ENCODE measurements around the gene OR2T2. TPM values are rescaled to one million over a fixed set of nuclear protein-coding genes. Genes with fewer than 3 reads are reported as not detected.
"Not testable (repeated sequence)": the region's sequence is repeated elsewhere in the genome, so short reads cannot be mapped to it uniquely, and the experiment has no call there.

The OR2T2 gene
- total RNA-seq, 1 experiment from 2014 or later = not detected

- BruUV-seq (replicated peaks) = no TSS peak
- ChIA-PET POLR2A (ENCODE audit: unreplicated experiment) (no interaction called here), CTCF (no interaction called here)
- Histone ChIP-seq H3K36me3 (ENCODE audit: low read depth) (no peaks in the 10 kb centered on the region), H4K20me1 (ENCODE audit: insufficient read depth) (no peaks in the 10 kb centered on the region), H3K9me3 (ENCODE audit: insufficient read depth, low read depth) (no peaks in the 10 kb centered on the region), H3K4me3 (no peak overlapping the region), H3K27ac (no peak overlapping the region), H3K27me3 (ENCODE audit: insufficient read depth, low read depth) (no peaks in the 10 kb centered on the region), H3K9me2 (ENCODE audit: insufficient read depth) (no peaks in the 10 kb centered on the region), H3F3A (ENCODE audit: insufficient read depth, low read depth) (no peaks in the 10 kb centered on the region), H2AFZ (no peak overlapping the region), H3K4me1 (replicated peaks; ENCODE audit: insufficient read depth) (no peaks in the 10 kb centered on the region), H3K79me2 (ENCODE audit: low read depth) (no peaks in the 10 kb centered on the region), H3K4me2 (no peak overlapping the region)
- no peak for TF ChIP-seq CTCF (conservative IDR thresholded peaks at IDR 0.05)
- no peak for TF ChIP-seq EZH2 (IDR thresholded peaks at IDR 0.05; ENCODE audit: low read depth)
- intact Hi-C loops (cut with micrococcal nuclease; ENCODE audit: unreplicated experiment) = no loop called here
- DNase-seq = no peak
Observed at GRCh38 chr1:248471154-248471553, 25.7 kb downstream of the OR2T2 start.

- H3K4me1 ChIP-seq (replicated peaks; ENCODE audit: insufficient read depth); H3K4me3 ChIP-seq; H3K36me3 ChIP-seq (ENCODE audit: low read depth); H3K79me2 ChIP-seq (ENCODE audit: low read depth); H2AFZ ChIP-seq; DNase-seq; H3K4me2 ChIP-seq; H3K9me3 ChIP-seq (ENCODE audit: insufficient read depth, low read depth); POLR2A ChIA-PET (ENCODE audit: unreplicated experiment); intact Hi-C loops (cut with micrococcal nuclease; ENCODE audit: unreplicated experiment); H3F3A ChIP-seq (ENCODE audit: insufficient read depth, low read depth); H4K20me1 ChIP-seq (ENCODE audit: insufficient read depth); BruUV-seq (replicated peaks); H3K9me2 ChIP-seq (ENCODE audit: insufficient read depth); CTCF ChIA-PET; H3K27me3 ChIP-seq (ENCODE audit: insufficient read depth, low read depth); H3K27ac ChIP-seq: not testable (repeated sequence)
Observed at GRCh38 chr1:248472111-248472510, 26.7 kb downstream of the OR2T2 start.

GRCh38 chr1:248473051-248473450 lies 27.6 kb downstream of the OR2T2 start, which contains the start of gene OR2T3:
Gene OR2T3, plus strand, starts transcription at chr1:248473351. Its CDS starts 0 bp downstream, at chr1:248473351.
- intact Hi-C loops (cut with micrococcal nuclease; ENCODE audit: unreplicated experiment); POLR2A ChIA-PET (ENCODE audit: unreplicated experiment); H3K36me3 ChIP-seq (ENCODE audit: low read depth); H3K9me2 ChIP-seq (ENCODE audit: insufficient read depth); H3K9me3 ChIP-seq (ENCODE audit: insufficient read depth, low read depth); DNase-seq; H3K27ac ChIP-seq; BruUV-seq (replicated peaks); H3K4me1 ChIP-seq (replicated peaks; ENCODE audit: insufficient read depth); H3F3A ChIP-seq (ENCODE audit: insufficient read depth, low read depth); H4K20me1 ChIP-seq (ENCODE audit: insufficient read depth); H3K4me3 ChIP-seq; CTCF ChIA-PET; H3K27me3 ChIP-seq (ENCODE audit: insufficient read depth, low read depth); H2AFZ ChIP-seq; H3K4me2 ChIP-seq; H3K79me2 ChIP-seq (ENCODE audit: low read depth): not testable (repeated sequence)

GRCh38 chr1:248475660-248476059 lies 30.2 kb downstream of the OR2T2 start:
- intact Hi-C loops (cut with micrococcal nuclease; ENCODE audit: unreplicated experiment); POLR2A ChIA-PET (ENCODE audit: unreplicated experiment); H3K9me2 ChIP-seq (ENCODE audit: insufficient read depth); DNase-seq; H3K9me3 ChIP-seq (ENCODE audit: insufficient read depth, low read depth); H3K27ac ChIP-seq; CTCF ChIA-PET; H4K20me1 ChIP-seq (ENCODE audit: insufficient read depth); H3K27me3 ChIP-seq (ENCODE audit: insufficient read depth, low read depth); H3K79me2 ChIP-seq (ENCODE audit: low read depth); H3F3A ChIP-seq (ENCODE audit: insufficient read depth, low read depth); BruUV-seq (replicated peaks); H2AFZ ChIP-seq; H3K36me3 ChIP-seq (ENCODE audit: low read depth); H3K4me3 ChIP-seq; H3K4me2 ChIP-seq; H3K4me1 ChIP-seq (replicated peaks; ENCODE audit: insufficient read depth): not testable (repeated sequence)

GRCh38 chr1:248481686-248482579 lies 36.5 kb downstream of the OR2T2 start:
- H3K27me3 ChIP-seq (ENCODE audit: insufficient read depth, low read depth); H3F3A ChIP-seq (ENCODE audit: insufficient read depth, low read depth); H3K9me3 ChIP-seq (ENCODE audit: insufficient read depth, low read depth); POLR2A ChIA-PET (ENCODE audit: unreplicated experiment); H3K4me3 ChIP-seq; DNase-seq; CTCF ChIA-PET; H3K27ac ChIP-seq; H2AFZ ChIP-seq; intact Hi-C loops (cut with micrococcal nuclease; ENCODE audit: unreplicated experiment); H3K36me3 ChIP-seq (ENCODE audit: low read depth); H4K20me1 ChIP-seq (ENCODE audit: insufficient read depth); H3K4me2 ChIP-seq; H3K4me1 ChIP-seq (replicated peaks; ENCODE audit: insufficient read depth); BruUV-seq (replicated peaks); H3K79me2 ChIP-seq (ENCODE audit: low read depth); H3K9me2 ChIP-seq (ENCODE audit: insufficient read depth): not testable (repeated sequence)

GRCh38 chr1:248488289-248488688 lies 42.9 kb downstream of the OR2T2 start, which contains the start of gene OR2T5:
Gene OR2T5, plus strand, starts transcription at chr1:248488589. Its CDS starts 0 bp downstream, at chr1:248488589.
- BruUV-seq (replicated peaks); H3F3A ChIP-seq (ENCODE audit: insufficient read depth, low read depth); POLR2A ChIA-PET (ENCODE audit: unreplicated experiment); H3K4me1 ChIP-seq (replicated peaks; ENCODE audit: insufficient read depth); H3K9me3 ChIP-seq (ENCODE audit: insufficient read depth, low read depth); H3K4me2 ChIP-seq; H3K9me2 ChIP-seq (ENCODE audit: insufficient read depth); H3K27ac ChIP-seq; H3K27me3 ChIP-seq (ENCODE audit: insufficient read depth, low read depth); H3K79me2 ChIP-seq (ENCODE audit: low read depth); H3K4me3 ChIP-seq; H4K20me1 ChIP-seq (ENCODE audit: insufficient read depth); DNase-seq; H2AFZ ChIP-seq; CTCF ChIA-PET; H3K36me3 ChIP-seq (ENCODE audit: low read depth); intact Hi-C loops (cut with micrococcal nuclease; ENCODE audit: unreplicated experiment): not testable (repeated sequence)
